WTC11 (cell line): ENCODE measurements around the gene ANO10. TPM values are rescaled to one million over a fixed set of nuclear protein-coding genes. Genes with fewer than 3 reads are reported as not detected.

Experiments
- ATAC-seq: fragments of 200-7000 bp; cut with Tn5 transposase; 2 replicates; pipeline ENCODE4 v1.10.0; 2021; ENCODE audit warnings: mild to moderate bottlenecking, moderate library complexity
- CTCF ChIA-PET: fragments of 300-600 bp; sonication (Branson Sonifier 250); formaldehyde crosslinking; loops from one replicate; lab custom pipeline; 2021; ENCODE audit warnings: antibody characterized with exemption; lab: Charles Lee
- POLR2A ChIA-PET: fragments of 350-600 bp; sonication (Branson Sonifier 250); formaldehyde crosslinking; loops from one replicate; lab custom pipeline; 2021; ENCODE audit warnings: antibody characterized with exemption; lab: Charles Lee
- DNase-seq: peaks from one replicate; pipeline ENCODE4 v3.0.0; 2021; ENCODE audit warnings: low spot score
- H3K27ac Mint-ChIP-seq: 2 replicates; pipeline ENCODE4 v1.8.0; 2021; ENCODE audit warnings: mixed read lengths
- H3K27me3 Mint-ChIP-seq: 2 replicates; pipeline ENCODE4 v1.8.0; 2021; ENCODE audit warnings: low read depth, mild to moderate bottlenecking, moderate library complexity, mixed read lengths
- H3K36me3 Mint-ChIP-seq: 2 replicates; pipeline ENCODE4 v1.8.0; 2021; ENCODE audit warnings: mixed read lengths
- H3K4me1 Mint-ChIP-seq: 2 replicates; pipeline ENCODE4 v1.8.0; 2022; ENCODE audit warnings: mixed read lengths
- H3K4me3 Mint-ChIP-seq: 2 replicates; pipeline ENCODE4 v1.8.0; 2021; ENCODE audit warnings: mild to moderate bottlenecking, moderate library complexity, mixed read lengths
- H3K9me3 Mint-ChIP-seq: 2 replicates; pipeline ENCODE4 v1.8.0; 2021; ENCODE audit warnings: mixed read lengths
- ATF1 ChIP-seq: sonication (generic); formaldehyde crosslinking; IDR thresholded peaks from 2 replicates; pipeline ENCODE4 v1.8.1; 2023; ENCODE audit warnings: mild to moderate bottlenecking, moderate library complexity, missing genetic modification reagents
- MXD4 ChIP-seq: fragments of 250-450 bp; sonication (Bioruptor Pico); IDR thresholded peaks from 2 replicates; pipeline ENCODE4 v1.8.0; 2021; ENCODE audit warnings: mild to moderate bottlenecking, moderate library complexity, borderline replicate concordance
- NFYB ChIP-seq: sonication (generic); formaldehyde crosslinking; conservative IDR thresholded peaks from 2 replicates; pipeline ENCODE4 v1.8.0; 2022; ENCODE audit warnings: low read depth, missing genetic modification reagents
- NR3C1 ChIP-seq: sonication (generic); formaldehyde crosslinking; conservative IDR thresholded peaks from 2 replicates; pipeline ENCODE4 v1.8.1; 2023; ENCODE audit warnings: low read depth, mild to moderate bottlenecking, missing genetic modification reagents
- OVOL2 ChIP-seq: fragments of 250-450 bp; sonication (Bioruptor Pico); IDR thresholded peaks from 2 replicates; pipeline ENCODE4 v1.9.0; 2021; ENCODE audit warnings: mild to moderate bottlenecking, borderline replicate concordance
- TEAD1 ChIP-seq: sonication (generic); formaldehyde crosslinking; IDR thresholded peaks from 2 replicates; pipeline ENCODE4 v1.8.0; 2022; ENCODE audit warnings: mild to moderate bottlenecking, missing genetic modification reagents
- TP53 ChIP-seq: sonication (generic); formaldehyde crosslinking; IDR thresholded peaks from 2 replicates; pipeline ENCODE4 v1.8.1; 2023; ENCODE audit warnings: mild to moderate bottlenecking, missing genetic modification reagents
- ZNF416 ChIP-seq: fragments of 250-450 bp; sonication (Bioruptor Pico); IDR thresholded peaks from 2 replicates; pipeline ENCODE4 v1.9.0; 2021; ENCODE audit warnings: mild to moderate bottlenecking, inconsistent platforms
- total RNA-seq: library from RNA; stranded (reverse); gene quantifications from 3 replicates; pipeline ENCODE4 v1.2.3, GENCODE V29; 2021
- TF ChIP-seq, protein P1 (sequence below): sonication (generic); formaldehyde crosslinking; IDR thresholded peaks from 2 replicates; pipeline ENCODE4 v1.8.1; 2022; ENCODE audit warnings: missing genetic modification reagents, borderline replicate concordance
- TF ChIP-seq, protein P2 (sequence below): fragments of 250-450 bp; sonication (Bioruptor Pico); IDR thresholded peaks from 2 replicates; pipeline ENCODE4 v2.1.2; 2022; ENCODE audit warnings: mild to moderate bottlenecking, moderate library complexity
- TF ChIP-seq, protein P3 (sequence below): sonication (generic); formaldehyde crosslinking; IDR thresholded peaks from 2 replicates; pipeline ENCODE4 v1.8.0; 2023; ENCODE audit warnings: missing genetic modification reagents
- TF ChIP-seq, protein P4 (sequence below): sonication (generic); formaldehyde crosslinking; IDR thresholded peaks from 2 replicates; pipeline ENCODE4 v1.8.1; 2023; ENCODE audit warnings: mild to moderate bottlenecking, missing genetic modification reagents, moderate library complexity
- TF ChIP-seq, protein P5 (sequence below): fragments of 250-450 bp; sonication (Bioruptor Pico); IDR thresholded peaks from 2 replicates; pipeline ENCODE4 v1.9.0; 2021; ENCODE audit warnings: moderate library complexity, mild to moderate bottlenecking, inconsistent platforms, borderline replicate concordance
- TF ChIP-seq, protein P6 (sequence below): sonication (generic); formaldehyde crosslinking; IDR thresholded peaks from 2 replicates; pipeline ENCODE4 v1.8.1; 2022; ENCODE audit warnings: mild to moderate bottlenecking, missing genetic modification reagents, moderate library complexity, borderline replicate concordance
- TF ChIP-seq, protein P7 (sequence below): sonication (generic); formaldehyde crosslinking; IDR thresholded peaks from 2 replicates; pipeline ENCODE4 v1.8.0; 2022; ENCODE audit warnings: mild to moderate bottlenecking, missing genetic modification reagents
- TF ChIP-seq, protein P8 (sequence below): fragments of 200-600 bp; IDR thresholded peaks from 2 replicates; pipeline ENCODE4 v1.8.0; 2022; ENCODE audit warnings: antibody characterized with exemption
- TF ChIP-seq, protein P9 (sequence below): sonication (generic); formaldehyde crosslinking; IDR thresholded peaks from 2 replicates; pipeline ENCODE4 v1.8.1; 2022; ENCODE audit warnings: mild to moderate bottlenecking, moderate library complexity, missing genetic modification reagents

ANO10 gene
- total RNA-seq, 1 experiment from 2014 or later = 35.1 TPM

DNA sequence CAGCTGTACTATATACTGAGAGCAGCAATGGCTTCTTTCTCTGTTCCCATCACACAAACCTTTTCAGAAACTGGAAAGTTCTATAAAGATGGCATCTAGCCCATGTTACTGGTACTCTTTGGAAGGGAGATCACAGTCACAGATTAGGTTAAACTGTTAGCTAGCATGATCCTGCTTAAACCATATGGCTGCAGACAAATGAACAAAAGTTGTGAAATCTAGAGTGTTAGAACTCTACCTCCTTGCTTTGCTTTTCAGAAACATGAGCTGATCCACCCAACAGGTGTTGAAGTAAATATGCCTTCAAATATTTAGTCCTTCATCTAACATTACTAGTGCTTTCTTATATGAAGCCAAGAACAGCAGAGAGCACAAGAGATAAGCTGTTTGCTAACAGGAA lies 232.9 kb downstream of the ANO10 start:
- Mint-ChIP-seq H3K9me3 (peaks cover 23% of the 10 kb centered on the region), H3K4me3 (no peak overlapping the region), H3K4me1 (peaks cover 11% of the 10 kb centered on the region), H3K36me3 (peaks cover 15% of the 10 kb centered on the region), H3K27me3 (no peaks in the 10 kb centered on the region), H3K27ac (no peak overlapping the region)
- TF ChIP-seq OVOL2 (CRISPR knock-in tag) = no peak
- no peak for TF ChIP-seq MXD4 (CRISPR knock-in tag)
- TF ChIP-seq, protein P1, sequence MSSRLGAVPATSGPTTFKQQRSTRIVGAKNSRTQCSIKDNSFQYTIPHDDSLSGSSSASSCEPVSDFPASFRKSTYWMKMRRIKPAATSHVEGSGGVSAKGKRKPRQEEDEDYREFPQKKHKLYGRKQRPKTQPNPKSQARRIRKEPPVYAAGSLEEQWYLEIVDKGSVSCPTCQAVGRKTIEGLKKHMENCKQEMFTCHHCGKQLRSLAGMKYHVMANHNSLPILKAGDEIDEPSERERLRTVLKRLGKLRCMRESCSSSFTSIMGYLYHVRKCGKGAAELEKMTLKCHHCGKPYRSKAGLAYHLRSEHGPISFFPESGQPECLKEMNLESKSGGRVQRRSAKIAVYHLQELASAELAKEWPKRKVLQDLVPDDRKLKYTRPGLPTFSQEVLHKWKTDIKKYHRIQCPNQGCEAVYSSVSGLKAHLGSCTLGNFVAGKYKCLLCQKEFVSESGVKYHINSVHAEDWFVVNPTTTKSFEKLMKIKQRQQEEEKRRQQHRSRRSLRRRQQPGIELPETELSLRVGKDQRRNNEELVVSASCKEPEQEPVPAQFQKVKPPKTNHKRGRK (CRISPR knock-in tag) = no peak
- TF ChIP-seq, protein P2, sequence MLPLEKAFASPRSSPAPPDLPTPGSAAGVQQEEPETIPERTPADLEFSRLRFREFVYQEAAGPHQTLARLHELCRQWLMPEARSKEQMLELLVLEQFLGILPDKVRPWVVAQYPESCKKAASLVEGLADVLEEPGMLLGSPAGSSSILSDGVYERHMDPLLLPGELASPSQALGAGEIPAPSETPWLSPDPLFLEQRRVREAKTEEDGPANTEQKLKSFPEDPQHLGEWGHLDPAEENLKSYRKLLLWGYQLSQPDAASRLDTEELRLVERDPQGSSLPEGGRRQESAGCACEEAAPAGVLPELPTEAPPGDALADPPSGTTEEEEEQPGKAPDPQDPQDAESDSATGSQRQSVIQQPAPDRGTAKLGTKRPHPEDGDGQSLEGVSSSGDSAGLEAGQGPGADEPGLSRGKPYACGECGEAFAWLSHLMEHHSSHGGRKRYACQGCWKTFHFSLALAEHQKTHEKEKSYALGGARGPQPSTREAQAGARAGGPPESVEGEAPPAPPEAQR (CRISPR knock-in tag) = no peak
- no peak for TF ChIP-seq TP53 (CRISPR knock-in tag)
- CTCF ChIA-PET = interaction anchor here (1.6 to 2.5 kb wide), 2 partner anchors 11 to 114 kb away, joined by 4 to 8 read pairs; no protein-coding TSS in a partner anchor
- DNase-seq (no peak), ATAC-seq (no peak)
- POLR2A ChIA-PET = no interaction called here

DNA sequence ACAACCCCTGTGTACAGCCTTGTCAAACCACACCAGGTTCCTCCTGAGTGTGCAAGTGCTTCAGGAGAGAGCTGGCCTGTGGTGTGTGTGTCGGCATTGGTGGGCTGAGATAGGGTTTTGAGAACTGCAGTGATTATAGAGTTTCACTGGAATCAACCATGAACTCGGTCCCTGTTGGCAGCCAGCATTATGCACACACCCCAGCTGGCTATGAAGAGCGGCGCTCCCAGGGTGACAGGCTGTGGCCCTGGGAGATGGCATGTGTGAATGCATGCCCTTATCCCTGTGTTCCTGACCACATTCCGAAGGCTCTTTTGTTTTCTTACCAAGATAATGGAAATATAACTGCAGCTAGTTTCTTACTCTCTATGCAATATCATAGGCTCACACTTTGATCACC lies 233.6 kb downstream of the ANO10 start:
- Mint-ChIP-seq H3K36me3 (peaks cover 14% of the 10 kb centered on the region), H3K4me3 (no peak overlapping the region), H3K4me1 (peaks cover 11% of the 10 kb centered on the region)
- ATAC-seq = no peak
- TF ChIP-seq NFYB (CRISPR knock-in tag) = no peak
- TF ChIP-seq, protein P3, sequence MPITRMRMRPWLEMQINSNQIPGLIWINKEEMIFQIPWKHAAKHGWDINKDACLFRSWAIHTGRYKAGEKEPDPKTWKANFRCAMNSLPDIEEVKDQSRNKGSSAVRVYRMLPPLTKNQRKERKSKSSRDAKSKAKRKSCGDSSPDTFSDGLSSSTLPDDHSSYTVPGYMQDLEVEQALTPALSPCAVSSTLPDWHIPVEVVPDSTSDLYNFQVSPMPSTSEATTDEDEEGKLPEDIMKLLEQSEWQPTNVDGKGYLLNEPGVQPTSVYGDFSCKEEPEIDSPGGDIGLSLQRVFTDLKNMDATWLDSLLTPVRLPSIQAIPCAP = no peak
- TF ChIP-seq ZNF416 = no peak
- TF ChIP-seq NR3C1 (CRISPR knock-in tag) = no peak
- TF ChIP-seq, protein P4, sequence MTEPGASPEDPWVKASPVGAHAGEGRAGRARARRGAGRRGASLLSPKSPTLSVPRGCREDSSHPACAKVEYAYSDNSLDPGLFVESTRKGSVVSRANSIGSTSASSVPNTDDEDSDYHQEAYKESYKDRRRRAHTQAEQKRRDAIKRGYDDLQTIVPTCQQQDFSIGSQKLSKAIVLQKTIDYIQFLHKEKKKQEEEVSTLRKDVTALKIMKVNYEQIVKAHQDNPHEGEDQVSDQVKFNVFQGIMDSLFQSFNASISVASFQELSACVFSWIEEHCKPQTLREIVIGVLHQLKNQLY (CRISPR knock-in tag) = no peak
- TF ChIP-seq, protein P1 (CRISPR knock-in tag) = no peak
- no peak for TF ChIP-seq TEAD1 (CRISPR knock-in tag)
- TF ChIP-seq, protein P5, sequence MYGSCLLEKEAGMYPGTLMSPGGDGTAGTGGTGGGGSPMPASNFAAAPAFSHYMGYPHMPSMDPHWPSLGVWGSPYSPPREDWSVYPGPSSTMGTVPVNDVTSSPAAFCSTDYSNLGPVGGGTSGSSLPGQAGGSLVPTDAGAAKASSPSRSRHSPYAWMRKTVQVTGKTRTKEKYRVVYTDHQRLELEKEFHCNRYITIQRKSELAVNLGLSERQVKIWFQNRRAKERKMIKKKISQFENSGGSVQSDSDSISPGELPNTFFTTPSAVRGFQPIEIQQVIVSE (CRISPR knock-in tag) = no peak
- TF ChIP-seq, all 79 proteins: peak for 0
- peaks cover 17% of the 10 kb centered on the region for H3K9me3 Mint-ChIP-seq
- no peak overlapping the region for H3K27ac Mint-ChIP-seq
- DNase-seq = no peak
- no peaks in the 10 kb centered on the region for H3K27me3 Mint-ChIP-seq
- ChIA-PET CTCF (interaction anchor here (1.6 to 2.5 kb wide), 2 partner anchors 10 to 115 kb away, joined by 4 to 8 read pairs; no protein-coding TSS in a partner anchor), POLR2A (no interaction called here)

DNA sequence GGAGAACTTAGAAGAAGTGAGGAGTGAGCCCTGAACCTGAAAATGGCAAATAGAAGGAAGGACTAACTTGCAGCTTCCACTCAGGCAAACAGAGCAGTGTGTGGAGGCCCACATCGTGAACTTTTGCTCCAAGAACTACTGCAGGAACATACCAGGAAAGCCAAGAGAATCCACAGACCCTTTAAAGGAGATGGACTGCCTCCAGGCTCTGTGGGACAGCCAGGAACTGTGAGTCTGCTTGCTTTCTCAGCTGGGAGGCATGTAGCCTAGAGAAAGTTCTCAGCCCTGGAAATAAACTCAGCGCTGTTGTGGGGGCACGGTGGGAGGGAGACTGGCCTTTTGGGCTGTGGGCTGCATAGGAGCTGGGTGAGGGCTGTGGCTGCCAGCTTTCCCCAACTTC lies 242.5 kb downstream of the ANO10 start:
- POLR2A ChIA-PET = no interaction called here
- Mint-ChIP-seq H3K27me3 (no peaks in the 10 kb centered on the region), H3K4me3 (no peak overlapping the region), H3K36me3 (peaks cover 2% of the 10 kb centered on the region; the same call in 1 of the 2 replicates)
- TF ChIP-seq ATF1 (CRISPR knock-in tag) = no peak
- TF ChIP-seq, protein P6, sequence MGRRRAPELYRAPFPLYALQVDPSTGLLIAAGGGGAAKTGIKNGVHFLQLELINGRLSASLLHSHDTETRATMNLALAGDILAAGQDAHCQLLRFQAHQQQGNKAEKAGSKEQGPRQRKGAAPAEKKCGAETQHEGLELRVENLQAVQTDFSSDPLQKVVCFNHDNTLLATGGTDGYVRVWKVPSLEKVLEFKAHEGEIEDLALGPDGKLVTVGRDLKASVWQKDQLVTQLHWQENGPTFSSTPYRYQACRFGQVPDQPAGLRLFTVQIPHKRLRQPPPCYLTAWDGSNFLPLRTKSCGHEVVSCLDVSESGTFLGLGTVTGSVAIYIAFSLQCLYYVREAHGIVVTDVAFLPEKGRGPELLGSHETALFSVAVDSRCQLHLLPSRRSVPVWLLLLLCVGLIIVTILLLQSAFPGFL (CRISPR knock-in tag) = no peak
- TF ChIP-seq, protein P3 = no peak
- TF ChIP-seq, protein P7, sequence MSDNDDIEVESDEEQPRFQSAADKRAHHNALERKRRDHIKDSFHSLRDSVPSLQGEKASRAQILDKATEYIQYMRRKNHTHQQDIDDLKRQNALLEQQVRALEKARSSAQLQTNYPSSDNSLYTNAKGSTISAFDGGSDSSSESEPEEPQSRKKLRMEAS (CRISPR knock-in tag) = no peak
- TF ChIP-seq, protein P8, sequence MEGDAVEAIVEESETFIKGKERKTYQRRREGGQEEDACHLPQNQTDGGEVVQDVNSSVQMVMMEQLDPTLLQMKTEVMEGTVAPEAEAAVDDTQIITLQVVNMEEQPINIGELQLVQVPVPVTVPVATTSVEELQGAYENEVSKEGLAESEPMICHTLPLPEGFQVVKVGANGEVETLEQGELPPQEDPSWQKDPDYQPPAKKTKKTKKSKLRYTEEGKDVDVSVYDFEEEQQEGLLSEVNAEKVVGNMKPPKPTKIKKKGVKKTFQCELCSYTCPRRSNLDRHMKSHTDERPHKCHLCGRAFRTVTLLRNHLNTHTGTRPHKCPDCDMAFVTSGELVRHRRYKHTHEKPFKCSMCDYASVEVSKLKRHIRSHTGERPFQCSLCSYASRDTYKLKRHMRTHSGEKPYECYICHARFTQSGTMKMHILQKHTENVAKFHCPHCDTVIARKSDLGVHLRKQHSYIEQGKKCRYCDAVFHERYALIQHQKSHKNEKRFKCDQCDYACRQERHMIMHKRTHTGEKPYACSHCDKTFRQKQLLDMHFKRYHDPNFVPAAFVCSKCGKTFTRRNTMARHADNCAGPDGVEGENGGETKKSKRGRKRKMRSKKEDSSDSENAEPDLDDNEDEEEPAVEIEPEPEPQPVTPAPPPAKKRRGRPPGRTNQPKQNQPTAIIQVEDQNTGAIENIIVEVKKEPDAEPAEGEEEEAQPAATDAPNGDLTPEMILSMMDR = no peak
- TF ChIP-seq, protein P9, sequence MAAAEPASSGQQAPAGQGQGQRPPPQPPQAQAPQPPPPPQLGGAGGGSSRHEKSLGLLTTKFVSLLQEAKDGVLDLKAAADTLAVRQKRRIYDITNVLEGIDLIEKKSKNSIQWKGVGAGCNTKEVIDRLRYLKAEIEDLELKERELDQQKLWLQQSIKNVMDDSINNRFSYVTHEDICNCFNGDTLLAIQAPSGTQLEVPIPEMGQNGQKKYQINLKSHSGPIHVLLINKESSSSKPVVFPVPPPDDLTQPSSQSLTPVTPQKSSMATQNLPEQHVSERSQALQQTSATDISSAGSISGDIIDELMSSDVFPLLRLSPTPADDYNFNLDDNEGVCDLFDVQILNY (CRISPR knock-in tag) = no peak
- TF ChIP-seq, all 79 proteins: peak for 0
- Mint-ChIP-seq H3K4me1 (peaks cover 6% of the 10 kb centered on the region), H3K9me3 (peaks cover 16% of the 10 kb centered on the region), H3K27ac (no peak overlapping the region)
- no peak for ATAC-seq
- DNase-seq = no peak
- CTCF ChIA-PET = interaction anchor here (1.9 kb wide), 1 partner anchor 124 kb away, joined by 7 read pairs; no protein-coding TSS in a partner anchor
